Mesendoderm (in vitro differentiated cells): ENCODE data around the gene PGGHG.
"Not testable (repeated sequence)": the region's sequence is repeated elsewhere in the genome, so short reads cannot be mapped to it uniquely, and the experiment has no call there.

Source experiments
- DNase-seq: peaks from one replicate; pipeline ENCODE4 v3.0.0; 2013
- H2AK5ac ChIP-seq: 2 replicates; pipeline ENCODE4 v1.6.1; 2013; ENCODE audit warnings: low read length, inconsistent platforms
- H2BK120ac ChIP-seq: 2 replicates; pipeline ENCODE4 v1.6.1; 2013; ENCODE audit warnings: low read depth, mild to moderate bottlenecking, low read length, moderate library complexity, mixed read lengths
- H2BK15ac ChIP-seq: replicated peaks from 2 replicates; pipeline ENCODE4 v1.6.1; 2013; ENCODE audit warnings: low read depth, mild to moderate bottlenecking, moderate library complexity
- H2BK5ac ChIP-seq: 2 replicates; pipeline ENCODE4 v1.6.1; 2013; ENCODE audit warnings: low read length, inconsistent platforms
- H3K18ac ChIP-seq: 2 replicates; pipeline ENCODE4 v1.6.1; 2013; ENCODE audit warnings: mild to moderate bottlenecking, low read length, mixed read lengths
- H3K23ac ChIP-seq: one replicate; pipeline ENCODE4 v1.6.1; 2013; ENCODE audit warnings: low read length
- H3K27ac ChIP-seq: 2 replicates; pipeline ENCODE4 v1.5.1; 2013; ENCODE audit warnings: low read depth, mild to moderate bottlenecking, inconsistent platforms, low read length, moderate library complexity
- H3K27me3 ChIP-seq: 2 replicates; pipeline ENCODE4 v1.6.1; 2013; ENCODE audit warnings: low read length, control low read depth, mild to moderate bottlenecking, inconsistent platforms; ENCODE audit not compliant: insufficient read depth, poor library complexity
- H3K36me3 ChIP-seq: 2 replicates; pipeline ENCODE4 v1.6.1; 2013; ENCODE audit warnings: low read length, inconsistent platforms; ENCODE audit not compliant: control insufficient read depth, insufficient read depth
- H3K4ac ChIP-seq: one replicate; pipeline ENCODE4 v1.6.1; 2013; ENCODE audit warnings: low read depth, mild to moderate bottlenecking, low read length, moderate library complexity
- H3K4me1 ChIP-seq: 2 replicates; pipeline ENCODE4 v1.6.1; 2013; ENCODE audit warnings: low read depth, low read length, inconsistent platforms; ENCODE audit not compliant: control insufficient read depth
- H3K4me2 ChIP-seq: 2 replicates; pipeline ENCODE4 v1.6.1; 2013; ENCODE audit warnings: low read length
- H3K4me3 ChIP-seq: 2 replicates; pipeline ENCODE4 v1.5.1; 2013; ENCODE audit warnings: mild to moderate bottlenecking, low read length
- H3K56ac ChIP-seq: one replicate; pipeline ENCODE4 v1.6.1; 2013; ENCODE audit warnings: low read length
- H3K79me1 ChIP-seq: 2 replicates; pipeline ENCODE4 v1.6.1; 2013; ENCODE audit warnings: low read length, inconsistent platforms
- H3K79me2 ChIP-seq: 2 replicates; pipeline ENCODE4 v1.6.1; 2013; ENCODE audit warnings: mild to moderate bottlenecking, low read length; ENCODE audit not compliant: control insufficient read depth, insufficient read depth
- H3K9ac ChIP-seq: 2 replicates; pipeline ENCODE4 v1.6.1; 2013; ENCODE audit warnings: low read length, inconsistent platforms
- H4K5ac ChIP-seq: one replicate; pipeline ENCODE4 v1.6.1; 2013; ENCODE audit warnings: low read length
- H4K8ac ChIP-seq: one replicate; pipeline ENCODE4 v1.6.1; 2013; ENCODE audit warnings: low read depth, mild to moderate bottlenecking, control low read depth, low read length, moderate library complexity
- WGBS: extraction: QIAGEN DNeasy Blood & Tissue Kit; methylation state at CpG from one replicate; pipeline ENCODE4 v1.1.7; 2013; ENCODE audit warnings: low lambda C conversion rate, missing lambda C conversion rate; ENCODE audit not compliant: insufficient coverage; ENCODE audit errors: extremely low coverage; 5-methylcytosine and 5-hydroxymethylcytosine counted together

Gene PGGHG

GRCh38 chr11:285021-285893 lies 3.7 kb upstream of the PGGHG start:
- H4K8ac ChIP-seq, result no peak overlapping the region
- H3K79me2 ChIP-seq, result no peaks in the 10 kb centered on the region
- no peak overlapping the region for H3K4me2 ChIP-seq
- H2BK5ac ChIP-seq, result no peak overlapping the region
- WGBS, result no CpG with 5 or more reads among the region's 29 CpGs
- no peak overlapping the region for H4K5ac ChIP-seq
- H3K36me3 ChIP-seq, result no peaks in the 10 kb centered on the region
- H2BK120ac ChIP-seq, result no peak overlapping the region
- no peak overlapping the region for H3K27ac ChIP-seq
- H3K4ac ChIP-seq, result no peak overlapping the region
- no peak overlapping the region for H2BK15ac ChIP-seq
- no peak overlapping the region for H3K56ac ChIP-seq
- H3K23ac ChIP-seq, result no peak overlapping the region
- no peaks in the 10 kb centered on the region for H3K27me3 ChIP-seq
- H3K79me1 ChIP-seq, result no peaks in the 10 kb centered on the region
- no peak overlapping the region for H3K9ac ChIP-seq
- no peak for DNase-seq
- no peak overlapping the region for H2AK5ac ChIP-seq
- no peak overlapping the region for H3K18ac ChIP-seq
- H3K4me1 ChIP-seq, result peaks cover 4% of the 10 kb centered on the region
- H3K4me3 ChIP-seq, result no peak overlapping the region

- Histone ChIP-seq H3K18ac (no peak overlapping the region), H3K56ac (no peak overlapping the region), H3K9ac (no peak overlapping the region), H2BK5ac (no peak overlapping the region), H4K5ac (no peak overlapping the region), H2BK15ac (no peak overlapping the region), H3K27me3 (no peaks in the 10 kb centered on the region), H3K4ac (no peak overlapping the region), H3K4me3 (no peak overlapping the region), H3K79me1 (peaks cover 1% of the 10 kb centered on the region), H2BK120ac (no peak overlapping the region), H3K23ac (no peak overlapping the region), H3K4me2 (no peak overlapping the region), H3K79me2 (no peaks in the 10 kb centered on the region), H3K36me3 (no peaks in the 10 kb centered on the region), H3K4me1 (peaks cover 8% of the 10 kb centered on the region), H2AK5ac (no peak overlapping the region), H3K27ac (no peak overlapping the region), H4K8ac (no peak overlapping the region)
- no CpG with 5 or more reads among the region's 8 CpGs for WGBS
- no peak for DNase-seq
Measured at GRCh38 chr11:285894-286220, 3.1 kb upstream of the PGGHG start.

GRCh38 chr11:286977-287820 lies 1.7 kb upstream of the PGGHG start:
- H3K56ac ChIP-seq, result peak overlapping the region; percentile 88
- not testable (repeated sequence) for H4K5ac ChIP-seq, H3K23ac ChIP-seq, H2AK5ac ChIP-seq, H4K8ac ChIP-seq, H3K27me3 ChIP-seq, DNase-seq, H3K27ac ChIP-seq, H3K18ac ChIP-seq, H3K9ac ChIP-seq, H2BK15ac ChIP-seq, H3K79me1 ChIP-seq, H3K4ac ChIP-seq, H3K36me3 ChIP-seq, H2BK5ac ChIP-seq, H3K4me3 ChIP-seq, H3K4me2 ChIP-seq, H2BK120ac ChIP-seq, H3K79me2 ChIP-seq
- H3K4me1 ChIP-seq, result peaks cover 12% of the 10 kb centered on the region
- WGBS, result no CpG with 5 or more reads among the region's 27 CpGs

- H3K18ac ChIP-seq, result peak overlapping the region; percentile 52
- H3K4me1 ChIP-seq, result peaks cover 12% of the 10 kb centered on the region
- no peak overlapping the region for H2BK15ac ChIP-seq
- no peak overlapping the region for H3K27ac ChIP-seq
- peaks cover 1% of the 10 kb centered on the region for H3K79me1 ChIP-seq
- H3K36me3 ChIP-seq, result no peaks in the 10 kb centered on the region
- H4K5ac ChIP-seq, result no peak overlapping the region
- H3K4me3 ChIP-seq, result peak overlapping the region; percentile 36
- H3K79me2 ChIP-seq, result no peaks in the 10 kb centered on the region
- H3K4ac ChIP-seq, result no peak overlapping the region
- H2BK120ac ChIP-seq, result no peak overlapping the region
- H4K8ac ChIP-seq, result no peak overlapping the region
- peak overlapping the region; percentile 71 for H3K4me2 ChIP-seq
- H3K56ac ChIP-seq, result peak overlapping the region; percentile 88
- H3K9ac ChIP-seq, result peak overlapping the region; percentile 75
- H3K27me3 ChIP-seq, result no peaks in the 10 kb centered on the region
- H2BK5ac ChIP-seq, result no peak overlapping the region
- no peak overlapping the region for H3K23ac ChIP-seq
- no peak overlapping the region for H2AK5ac ChIP-seq
- no peak for DNase-seq
- WGBS, result no CpG with 5 or more reads among the region's 41 CpGs
Measured at GRCh38 chr11:287821-288477, 977 bp upstream of the PGGHG start.

- Histone ChIP-seq H2BK5ac (no peak overlapping the region), H3K79me1 (peaks cover 1% of the 10 kb centered on the region), H3K23ac (no peak overlapping the region), H2BK120ac (peak overlapping the region; percentile 39), H3K56ac (peak overlapping the region; percentile 68), H3K27me3 (no peaks in the 10 kb centered on the region), H4K5ac (no peak overlapping the region), H2AK5ac (no peak overlapping the region), H3K36me3 (peaks cover 6% of the 10 kb centered on the region), H3K18ac (peak overlapping the region; percentile 56), H3K4me3 (no peak overlapping the region), H3K4ac (peak overlapping the region; percentile 66), H3K27ac (no peak overlapping the region), H3K79me2 (no peaks in the 10 kb centered on the region), H4K8ac (no peak overlapping the region), H3K9ac (peak overlapping the region; percentile 72), H3K4me1 (peaks cover 12% of the 10 kb centered on the region), H3K4me2 (peak overlapping the region; percentile 49), H2BK15ac (no peak overlapping the region)
- no peak for DNase-seq
- WGBS, result no CpG with 5 or more reads among the region's 14 CpGs
Measured at GRCh38 chr11:289398-289711, 429 bp downstream of the PGGHG start.
